GM12891 (cell line): ENCODE measurements around the gene SLC25A6.

Experiments
- POLR2A ChIP-seq: IDR thresholded peaks from 2 replicates; pipeline ENCODE4 v1.6.1; 2011; ENCODE audit warnings: low read depth, low read length, control low read depth
- POLR2AphosphoS5 ChIP-seq: IDR thresholded peaks from 2 replicates; pipeline ENCODE4 v1.6.1; 2011; ENCODE audit warnings: low read depth, low read length, control low read depth
- SPI1 ChIP-seq: IDR thresholded peaks from 2 replicates; pipeline ENCODE4 v1.6.1; 2011; ENCODE audit warnings: low read depth, low read length, control low read depth
- TAF1 ChIP-seq: IDR thresholded peaks from 2 replicates; pipeline ENCODE4 v1.6.1; 2011; ENCODE audit warnings: low read depth, low read length, control low read depth

- no peak; the same call in 1 of the 2 replicates for TF ChIP-seq POLR2AphosphoS5
- no peak for TF ChIP-seq POLR2A
- TF ChIP-seq TAF1, result no peak
- TF ChIP-seq SPI1, result no peak
Observed at GRCh38 chrX:1434871-1435240, 42.9 kb upstream of the SLC25A6 start.
